IMR-90 (cell line): ENCODE measurements around the gene PKDCC. TPM values are rescaled to one million over a fixed set of nuclear protein-coding genes. Genes with fewer than 3 reads are reported as not detected.

ENCODE experiments used
- ATAC-seq: fragments of 200-7000 bp; cut with Tn5 transposase; 2 replicates; pipeline ENCODE4 v1.9.1; 2020; ENCODE audit warnings: low read depth, mild to moderate bottlenecking, moderate library complexity
- BruUV-seq: library from RNA; stranded (reverse); fragments of 400-500 nt; replicated peaks from 2 replicates; lab custom pipeline; 2021; lab: Mats Ljungman, UMichigan
- CTCF ChIA-PET: fragments of 300-600 bp; formaldehyde crosslinking; extraction: SDS; loops from one replicate; lab custom pipeline; 2021; ENCODE audit warnings: antibody characterized with exemption; lab: Yijun Ruan, JAX
- POLR2A ChIA-PET: fragments of 300-600 bp; sonication (Branson Sonifier 250); formaldehyde crosslinking; loops from one replicate; lab custom pipeline; 2022; ENCODE audit warnings: antibody characterized with exemption; ENCODE audit not compliant: unreplicated experiment; lab: Charles Lee
- DNase-seq: peaks from one replicate; pipeline ENCODE4 v3.0.0; 2013
- H2AFZ ChIP-seq: replicated peaks from 2 replicates; pipeline ENCODE3; 2013; ENCODE audit warnings: low read length, mild to moderate bottlenecking; ENCODE audit not compliant: poor library complexity
- H2AK5ac ChIP-seq: 2 replicates; pipeline ENCODE4 v1.6.1; 2013; ENCODE audit warnings: low read depth, low read length, inconsistent platforms
- H2AK9ac ChIP-seq: replicated peaks from 2 replicates; pipeline ENCODE3; 2013; ENCODE audit warnings: mild to moderate bottlenecking, low read depth, low read length, moderate library complexity; ENCODE audit not compliant: poor library complexity
- H2BK120ac ChIP-seq: 2 replicates; pipeline ENCODE4 v1.6.1; 2013; ENCODE audit warnings: low read depth, low read length, inconsistent platforms
- H2BK15ac ChIP-seq: 3 replicates; pipeline ENCODE4 v1.6.1; 2013; ENCODE audit warnings: low read depth, low read length, inconsistent platforms
- H2BK20ac ChIP-seq: 2 replicates; pipeline ENCODE4 v1.6.1; 2013; ENCODE audit warnings: low read depth, mild to moderate bottlenecking, inconsistent platforms, low read length, moderate library complexity
- H2BK5ac ChIP-seq: 2 replicates; pipeline ENCODE4 v1.6.1; 2013; ENCODE audit warnings: mild to moderate bottlenecking, low read depth, low read length, inconsistent platforms; ENCODE audit not compliant: poor library complexity, severe bottlenecking
- H3K14ac ChIP-seq: replicated peaks from 2 replicates; pipeline ENCODE4 v1.6.1; 2013; ENCODE audit warnings: low read depth, low read length, inconsistent platforms
- H3K18ac ChIP-seq: 2 replicates; pipeline ENCODE4 v1.6.1; 2013; ENCODE audit warnings: low read depth, low read length, control low read depth
- H3K23ac ChIP-seq: 2 replicates; pipeline ENCODE4 v1.6.1; 2013; ENCODE audit warnings: low read depth, low read length, inconsistent platforms
- H3K27ac ChIP-seq: 2 replicates; pipeline ENCODE4 v1.5.1; 2013; ENCODE audit warnings: mild to moderate bottlenecking, control low read depth, low read length; ENCODE audit not compliant: insufficient read depth
- H3K27me3 ChIP-seq: 2 replicates; pipeline ENCODE4 v1.6.1; 2013; ENCODE audit warnings: low read length; ENCODE audit not compliant: control insufficient read depth, insufficient read depth
- H3K36me3 ChIP-seq: 2 replicates; pipeline ENCODE4 v1.6.1; 2013; ENCODE audit warnings: low read length, mixed read lengths; ENCODE audit not compliant: control insufficient read depth, insufficient read depth
- H3K4ac ChIP-seq: 2 replicates; pipeline ENCODE4 v1.6.1; 2013; ENCODE audit warnings: low read depth, low read length, inconsistent platforms
- H3K4me1 ChIP-seq: 2 replicates; pipeline ENCODE4 v1.6.1; 2013; ENCODE audit warnings: low read length, mixed read lengths; ENCODE audit not compliant: control insufficient read depth, insufficient read depth
- H3K4me2 ChIP-seq: 2 replicates; pipeline ENCODE4 v1.6.1; 2013; ENCODE audit warnings: low read depth, mild to moderate bottlenecking, control low read depth, low read length, moderate library complexity
- H3K4me3 ChIP-seq: 2 replicates; pipeline ENCODE4 v1.5.1; 2013; ENCODE audit warnings: low read depth, mild to moderate bottlenecking, control low read depth, low read length, moderate library complexity; ENCODE audit not compliant: insufficient read depth
- H3K56ac ChIP-seq: 2 replicates; pipeline ENCODE4 v1.6.1; 2013; ENCODE audit warnings: low read length, inconsistent platforms; ENCODE audit not compliant: insufficient read depth; ENCODE audit errors: extremely low read depth
- H3K79me1 ChIP-seq, 2 experiments: 2 replicates each; pipeline ENCODE4 v1.6.1; 2013; ENCODE audit warnings: low read length in 2 of 2, inconsistent platforms in 1 of 2, low read depth in 1 of 2
- H3K9ac ChIP-seq: 2 replicates; pipeline ENCODE4 v1.6.1; 2013; ENCODE audit warnings: low read depth, low read length, control low read depth
- H3K9me1 ChIP-seq: 2 replicates; pipeline ENCODE4 v1.6.1; 2013; ENCODE audit warnings: low read length, inconsistent platforms; ENCODE audit not compliant: insufficient read depth
- H3K9me3 ChIP-seq: 2 replicates; pipeline ENCODE4 v1.6.1; 2013; ENCODE audit warnings: low read length; ENCODE audit not compliant: control insufficient read depth, insufficient read depth
- H4K20me1 ChIP-seq: 2 replicates; pipeline ENCODE4 v1.6.1; 2013; ENCODE audit warnings: low read length, inconsistent platforms; ENCODE audit not compliant: insufficient read depth
- H4K5ac ChIP-seq: 2 replicates; pipeline ENCODE4 v1.6.1; 2013; ENCODE audit warnings: mild to moderate bottlenecking, low read depth, low read length, control low read depth
- H4K8ac ChIP-seq, 2 experiments: 2 replicates each; pipeline ENCODE4 v1.6.1; 2013; ENCODE audit warnings: low read depth in 2 of 2, low read length in 2 of 2, control low read depth in 1 of 2, inconsistent platforms in 1 of 2
- H4K91ac ChIP-seq: 2 replicates; pipeline ENCODE4 v1.6.1; 2013; ENCODE audit warnings: low read depth, low read length, inconsistent platforms; ENCODE audit not compliant: insufficient read depth
- BHLHE40 ChIP-seq: fragments of 150-350 bp; IDR thresholded peaks from 2 replicates; pipeline ENCODE4 v1.6.1; 2016; ENCODE audit warnings: mild to moderate bottlenecking, low read depth, low read length
- CEBPB ChIP-seq: IDR thresholded peaks from 2 replicates; pipeline ENCODE4 v1.6.1; 2012; ENCODE audit warnings: low read depth, low read length, improper control_type of control experiment
- CHD1 ChIP-seq: IDR thresholded peaks from 2 replicates; pipeline ENCODE4 v1.6.1; 2012; ENCODE audit warnings: low read depth, low read length, improper control_type of control experiment
- ELK1 ChIP-seq: fragments of 150-350 bp; IDR thresholded peaks from 2 replicates; pipeline ENCODE4 v1.6.1; 2016; ENCODE audit warnings: low read depth, mild to moderate bottlenecking, low read length, moderate library complexity, borderline replicate concordance
- FOS ChIP-seq: fragments of 150-350 bp; IDR thresholded peaks from 2 replicates; pipeline ENCODE4 v1.6.1; 2016; ENCODE audit warnings: low read depth, low read length
- MAFK ChIP-seq: IDR thresholded peaks from 2 replicates; pipeline ENCODE4 v1.6.1; 2012; ENCODE audit warnings: low read depth, low read length, improper control_type of control experiment
- MAZ ChIP-seq: IDR thresholded peaks from 2 replicates; pipeline ENCODE4 v1.6.1; 2012; ENCODE audit warnings: low read depth, mild to moderate bottlenecking, low read length, improper control_type of control experiment, moderate library complexity, borderline replicate concordance
- MXI1 ChIP-seq: IDR thresholded peaks from 2 replicates; pipeline ENCODE4 v1.6.1; 2012; ENCODE audit warnings: low read depth, mild to moderate bottlenecking, low read length, moderate library complexity, borderline replicate concordance
- NFE2L2 ChIP-seq: fragments of 150-350 bp; IDR thresholded peaks from 2 replicates; pipeline ENCODE4 v1.6.1; 2016; ENCODE audit warnings: low read depth, mild to moderate bottlenecking, low read length
- POLR2A ChIP-seq: IDR thresholded peaks from 2 replicates; pipeline ENCODE4 v1.6.1; 2012; ENCODE audit warnings: mild to moderate bottlenecking, low read depth, low read length
- RAD21 ChIP-seq: IDR thresholded peaks from 2 replicates; pipeline ENCODE4 v1.6.1; 2012; ENCODE audit warnings: low read length, improper control_type of control experiment
- RCOR1 ChIP-seq: IDR thresholded peaks from 2 replicates; pipeline ENCODE4 v1.6.1; 2012; ENCODE audit warnings: mild to moderate bottlenecking, low read length, improper control_type of control experiment; ENCODE audit not compliant: insufficient replicate concordance
- RFX5 ChIP-seq: IDR thresholded peaks from 2 replicates; pipeline ENCODE4 v1.8.0; 2012; ENCODE audit warnings: low read depth, mild to moderate bottlenecking, low read length, moderate library complexity
- SMC3 ChIP-seq: fragments of 150-350 bp; IDR thresholded peaks from 2 replicates; pipeline ENCODE4 v1.6.1; 2016; ENCODE audit warnings: low read depth, mild to moderate bottlenecking, antibody characterized with exemption, low read length, moderate library complexity
- USF2 ChIP-seq: fragments of 150-350 bp; IDR thresholded peaks from 2 replicates; pipeline ENCODE4 v1.6.1; 2017; ENCODE audit warnings: mild to moderate bottlenecking, antibody characterized with exemption, low read length, low read depth
- WGBS, 2 experiments: methylation state at CpG; one replicate each; pipeline versions ENCODE4 v1.1.5 to v1.1.7; 2013; ENCODE audit warnings: missing lambda C conversion rate in 2 of 2; ENCODE audit not compliant: insufficient read length in 1 of 2; ENCODE audit errors: extremely low coverage in 2 of 2; 5-methylcytosine and 5-hydroxymethylcytosine counted together
- dilution Hi-C: fragments of 300-500 bp; cut with HindIII; formaldehyde crosslinking; loops from one replicate; pipeline ENCODE4 v1.14.3; 2018; ENCODE audit warnings: low sequenced_read_pairs; ENCODE audit not compliant: unreplicated experiment
- in situ Hi-C: fragments of 300-500 bp; cut with MboI; formaldehyde crosslinking; loops from 3 replicates; pipeline ENCODE4 v1.14.3; 2019; ENCODE audit warnings: low sequenced_read_pairs, inconsistent platforms, mixed read lengths
- intact Hi-C: fragments of 100-400 bp; cut with micrococcal nuclease; formaldehyde crosslinking; loops from 2 replicates; pipeline ENCODE4 v1.10.0; 2022
- polyA plus RNA-seq, 3 experiments: library from polyadenylated mRNA; depleted of rRNA; stranded (reverse); fragments of >200 nt; gene quantifications; 2 replicates each; pipeline ENCODE4 v1.2.3, GENCODE V29; 2012; ENCODE audit warnings: low replicate concordance in 1 of 3
- total RNA-seq: library from RNA; depleted of rRNA; stranded (reverse); fragments of >200 nt; gene quantifications from 2 replicates; pipeline ENCODE4 v1.2.3, GENCODE V29; 2012
- TF ChIP-seq, protein P1 (sequence below): conservative IDR thresholded peaks from 2 replicates; pipeline ENCODE4 v1.5.1; 2012; ENCODE audit warnings: mild to moderate bottlenecking, low read depth, low read length, improper control_type of control experiment

The PKDCC gene
- total and polyA plus RNA-seq, 2 of the 4 experiments (the other 2 are of a cell fraction): 55.6 to 95.7 TPM

- CTCF ChIA-PET: no interaction called here
- Histone ChIP-seq H3K18ac (no peak overlapping the region), H3K4me1 (peaks cover 12% of the 10 kb centered on the region), H4K20me1 (no peaks in the 10 kb centered on the region), H3K27me3 (0 out of 2 replicates have a peak, but pooled peaks cover 2% of the 10 kb centered on the region), H4K8ac (no peak overlapping the region), H4K5ac (no peak overlapping the region), H3K4me3 (no peak overlapping the region), H3K4me2 (no peak overlapping the region), H3K23ac (no peak overlapping the region), H2AFZ (no peak overlapping the region), H2BK5ac (no peak overlapping the region), H3K9ac (no peak overlapping the region), H3K36me3 (no peaks in the 10 kb centered on the region), H3K4ac (0 out of 2 replicates have a peak overlapping the region, but pooled peaks have one; percentile 12), H2BK20ac (peak overlapping the region; percentile 26; the same call in 1 of the 2 replicates), H3K27ac (no peak overlapping the region), H3K9me3 (no peaks in the 10 kb centered on the region; the same call in 1 of the 2 replicates), H2AK9ac (no peak overlapping the region), H3K9me1 (peaks cover 3% of the 10 kb centered on the region; the same call in 1 of the 2 replicates), H3K79me1 (no peaks in the 10 kb centered on the region; a peak in 1 of 4 replicates), H2BK120ac (no peak overlapping the region), H2BK15ac (0 out of 3 replicates have a peak overlapping the region, but pooled peaks have one; percentile 28), H4K91ac (no peak overlapping the region), H2AK5ac (no peak overlapping the region; the same call in 1 of the 2 replicates), H3K14ac (no peak overlapping the region; the same call in 1 of the 2 replicates), H3K56ac (no peak overlapping the region)
- POLR2A ChIA-PET: no interaction called here
- dilution Hi-C loops: no loop called here
- no TSS peak for BruUV-seq
- no peak for ATAC-seq
- TF ChIP-seq SMC3 (no peak), RAD21 (no peak), CEBPB (no peak), BHLHE40 (no peak), ELK1 (no peak), FOS (no peak), RCOR1 (no peak), USF2 (no peak), POLR2A (no peak), MAFK (no peak), MXI1 (no peak), NFE2L2 (no peak), MAZ (no peak), CHD1 (no peak), RFX5 (no peak)
- TF ChIP-seq, protein P1, sequence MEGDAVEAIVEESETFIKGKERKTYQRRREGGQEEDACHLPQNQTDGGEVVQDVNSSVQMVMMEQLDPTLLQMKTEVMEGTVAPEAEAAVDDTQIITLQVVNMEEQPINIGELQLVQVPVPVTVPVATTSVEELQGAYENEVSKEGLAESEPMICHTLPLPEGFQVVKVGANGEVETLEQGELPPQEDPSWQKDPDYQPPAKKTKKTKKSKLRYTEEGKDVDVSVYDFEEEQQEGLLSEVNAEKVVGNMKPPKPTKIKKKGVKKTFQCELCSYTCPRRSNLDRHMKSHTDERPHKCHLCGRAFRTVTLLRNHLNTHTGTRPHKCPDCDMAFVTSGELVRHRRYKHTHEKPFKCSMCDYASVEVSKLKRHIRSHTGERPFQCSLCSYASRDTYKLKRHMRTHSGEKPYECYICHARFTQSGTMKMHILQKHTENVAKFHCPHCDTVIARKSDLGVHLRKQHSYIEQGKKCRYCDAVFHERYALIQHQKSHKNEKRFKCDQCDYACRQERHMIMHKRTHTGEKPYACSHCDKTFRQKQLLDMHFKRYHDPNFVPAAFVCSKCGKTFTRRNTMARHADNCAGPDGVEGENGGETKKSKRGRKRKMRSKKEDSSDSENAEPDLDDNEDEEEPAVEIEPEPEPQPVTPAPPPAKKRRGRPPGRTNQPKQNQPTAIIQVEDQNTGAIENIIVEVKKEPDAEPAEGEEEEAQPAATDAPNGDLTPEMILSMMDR: no peak
- 88% methylated on average over 3 of the region's 5 CpGs; no CpG with 5 or more reads in 1 of the 2 experiments for WGBS, 2 experiments
- intact Hi-C loops: no loop called here
- DNase-seq: no peak
- in situ Hi-C loops: no loop called here
Observed at GRCh38 chr2:42104621-42105020, 56.8 kb downstream of the PKDCC start.
